Testis (tissue), 3 donors: Measurements from ENCODE around the gene ANKH. TPM values are rescaled to one million over a fixed set of nuclear protein-coding genes. Genes with fewer than 3 reads are reported as not detected.

ENCODE experiments used
- DNase-seq: peaks from one replicate; pipeline ENCODE4 v3.0.0-alpha.2; 2019
- H3K27ac ChIP-seq, 2 donors: fragments of 200-600 bp; sonication (generic); one replicate each; pipeline ENCODE4 v1.5.1; 2019
- H3K27me3 ChIP-seq: fragments of 200-600 bp; sonication (generic); one replicate; pipeline ENCODE4 v1.5.1; 2019
- H3K36me3 ChIP-seq: fragments of 200-600 bp; sonication (generic); one replicate; pipeline ENCODE4 v1.5.1; 2017; ENCODE audit warnings: low read depth; ENCODE audit errors: missing control alignments
- H3K4me1 ChIP-seq: fragments of 200-600 bp; sonication (generic); one replicate; pipeline ENCODE4 v1.5.1; 2019
- H3K4me3 ChIP-seq, 2 donors: fragments of 200-600 bp; sonication (generic); one replicate each; pipeline ENCODE4 v1.5.1; 2017 to 2019
- H3K9me3 ChIP-seq: fragments of 200-600 bp; sonication (generic); one replicate; pipeline ENCODE4 v1.5.1; 2017
- CTCF ChIP-seq, 3 experiments: fragments of 450-650 bp in 2 of 3; fragments of 200-600 bp in 1 of 3; sonication (generic) in 1 of 3; IDR thresholded peaks; one replicate each; pipeline ENCODE4 v1.5.1; 2016 to 2019; ENCODE audit warnings: antibody characterized with exemption in 3 of 3, mild to moderate bottlenecking in 2 of 3, moderate library complexity in 1 of 3
- POLR2A ChIP-seq: fragments of 450-650 bp; IDR thresholded peaks from one replicate; pipeline ENCODE4 v1.6.1; 2017; ENCODE audit warnings: antibody characterized with exemption, mild to moderate bottlenecking, moderate library complexity
- WGBS, 2 donors: methylation state at CpG; one replicate each; pipeline ENCODE4 v1.1.5; 2018; 5-methylcytosine and 5-hydroxymethylcytosine counted together
- intact Hi-C: fragments of 100-400 bp; cut with DNase I; formaldehyde crosslinking; loops from one replicate; pipeline ENCODE4 v1.15.1; 2023; ENCODE audit warnings: low total_unique reads
- polyA plus RNA-seq: library from polyadenylated mRNA; stranded (reverse); fragments of 350-450 nt; fragmentation: Illumina TruSeq; extraction: RNeasy Lipid Tissue Mini Kit (QIAGEN cat#74804); gene quantifications from one replicate; pipeline ENCODE4 v1.2.3, GENCODE V29; 2014; ENCODE audit warnings: low read depth, low replicate concordance; ENCODE audit not compliant: insufficient read depth
- total RNA-seq, 2 donors: library from RNA; depleted of rRNA; stranded (reverse); fragments of >200 nt; gene quantifications; one replicate each; pipeline ENCODE4 v1.2.3, GENCODE V29; 2016

The ANKH gene
- total and polyA plus RNA-seq, 3 donors from 2014 or later = 14.3 to 16.2 (median 15.8) TPM

GRCh38 chr5:14721990-14722656 is 149.5 kb downstream of the ANKH start:
- Histone ChIP-seq H3K27me3 (no peaks in the 10 kb centered on the region), H3K9me3 (no peaks in the 10 kb centered on the region), H3K4me3 (no peak overlapping the region), H3K4me1 (peaks cover 3% of the 10 kb centered on the region), H3K27ac (no peak overlapping the region), H3K36me3 (no peaks in the 10 kb centered on the region)
- TF ChIP-seq POLR2A = no peak
- intact Hi-C loops = no loop called here
- 91 to 94% methylated on average over 7 of the region's 7 CpGs for WGBS, 2 donors
- DNase-seq = no peak

- H3K36me3 ChIP-seq = no peaks in the 10 kb centered on the region
- TF ChIP-seq CTCF (IDR thresholded peaks at IDR 0.05) = no peak
- no peak overlapping the region for H3K27ac ChIP-seq
- intact Hi-C loops = no loop called here
- no peaks in the 10 kb centered on the region for H3K27me3 ChIP-seq
- DNase-seq = no peak
- no peaks in the 10 kb centered on the region for H3K4me1 ChIP-seq
- no peak overlapping the region for H3K4me3 ChIP-seq
- no peaks in the 10 kb centered on the region for H3K9me3 ChIP-seq
- 90 to 91% methylated on average over 3 of the region's 3 CpGs for WGBS, 2 donors
Observed at GRCh38 chr5:14720236-14720923, 151.2 kb downstream of the ANKH start.

- Histone ChIP-seq H3K9me3 (no peaks in the 10 kb centered on the region), H3K27ac (no peak overlapping the region), H3K36me3 (no peaks in the 10 kb centered on the region), H3K27me3 (no peaks in the 10 kb centered on the region), H3K4me3 (no peak overlapping the region), H3K4me1 (no peaks in the 10 kb centered on the region)
- DNase-seq = no peak
- TF ChIP-seq POLR2A = no peak
- TF ChIP-seq CTCF (IDR thresholded peaks at IDR 0.05) = no peak
- whole genome bisulfite sequencing, 2 donors = 90% methylated on average over 5 of the region's 5 CpGs
- intact Hi-C loops = no loop called here
Observed at GRCh38 chr5:14718778-14719177, 152.8 kb downstream of the ANKH start.

GRCh38 chr5:14716755-14717752 is 154.5 kb downstream of the ANKH start:
- DNase-seq = no peak
- no peak overlapping the region for H3K4me3 ChIP-seq
- TF ChIP-seq POLR2A (no peak), CTCF (IDR thresholded peaks at IDR 0.05) (no peak)
- no peaks in the 10 kb centered on the region for H3K9me3 ChIP-seq
- H3K27ac ChIP-seq = no peak overlapping the region
- 83 to 85% methylated on average over 13 of the region's 13 CpGs for WGBS, 2 donors
- intact Hi-C loops = no loop called here
- no peaks in the 10 kb centered on the region for H3K36me3 ChIP-seq
- no peaks in the 10 kb centered on the region for H3K27me3 ChIP-seq
- no peaks in the 10 kb centered on the region for H3K4me1 ChIP-seq

- intact Hi-C loops = no loop called here
- Histone ChIP-seq H3K9me3 (no peaks in the 10 kb centered on the region), H3K27me3 (no peaks in the 10 kb centered on the region), H3K27ac (no peak overlapping the region), H3K36me3 (no peaks in the 10 kb centered on the region), H3K4me3 (no peak overlapping the region), H3K4me1 (no peaks in the 10 kb centered on the region)
- no peak for TF ChIP-seq CTCF (IDR thresholded peaks at IDR 0.05)
- TF ChIP-seq POLR2A = no peak
- no peak for DNase-seq
- WGBS, 2 donors = 94 to 96% methylated on average over 3 of the region's 3 CpGs
Observed at GRCh38 chr5:14715481-14715880, 156.1 kb downstream of the ANKH start.
